Activated naive CD8-positive, alpha-beta T cell (primary cell): ENCODE results near the gene ORAI3.

Experiments used
- H3K27ac Mint-ChIP-seq: one replicate; pipeline ENCODE4 v1.8.0; 2021; ENCODE audit warnings: mixed read lengths
- H3K27me3 Mint-ChIP-seq: one replicate; pipeline ENCODE4 v1.8.0; 2021; ENCODE audit warnings: mixed read lengths
- H3K36me3 Mint-ChIP-seq: one replicate; pipeline ENCODE4 v1.8.0; 2021; ENCODE audit warnings: mixed read lengths
- H3K4me1 Mint-ChIP-seq: one replicate; pipeline ENCODE4 v1.8.0; 2021; ENCODE audit warnings: low read depth, mixed read lengths
- H3K4me3 Mint-ChIP-seq: one replicate; pipeline ENCODE4 v1.8.0; 2021; ENCODE audit warnings: mild to moderate bottlenecking, mixed read lengths
- H3K9me3 Mint-ChIP-seq: one replicate; pipeline ENCODE4 v1.8.0; 2021; ENCODE audit warnings: low read depth, mixed read lengths

Gene ORAI3

DNA sequence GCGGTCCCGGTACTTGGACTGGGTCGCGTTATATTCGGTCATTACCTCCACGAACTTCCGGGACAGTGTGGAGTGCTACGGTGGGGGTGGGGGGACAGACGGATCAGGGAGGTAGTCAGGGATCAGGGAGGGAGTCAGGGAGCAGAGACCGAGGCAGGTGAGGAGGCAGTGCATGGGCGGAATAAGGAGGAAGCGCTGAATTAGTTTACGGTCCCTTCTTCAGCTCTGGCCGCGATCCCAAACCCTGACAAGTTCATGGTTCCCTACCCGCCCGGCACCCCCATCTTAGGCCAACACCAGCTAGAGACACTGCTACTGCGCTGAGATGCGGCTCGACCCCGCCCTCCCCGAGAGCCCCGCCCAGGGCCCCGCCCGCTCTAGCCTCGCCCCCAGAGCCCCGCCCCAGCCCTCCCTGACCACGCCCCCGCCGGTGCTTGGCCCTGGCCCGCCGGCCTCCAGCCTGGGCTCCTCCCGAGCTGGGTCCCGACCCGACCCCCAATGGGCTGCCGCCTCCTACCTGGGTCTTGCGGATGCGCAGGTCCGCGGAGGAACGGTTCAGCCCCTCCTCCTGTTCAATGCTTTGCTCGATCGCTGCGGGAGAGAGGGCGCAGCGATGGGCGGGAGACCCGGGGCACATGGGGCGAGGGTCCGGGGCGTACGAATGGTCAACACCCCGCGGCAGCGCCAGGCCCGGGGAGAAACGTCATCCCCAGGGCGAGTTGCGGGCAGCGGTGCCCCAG is 48.3 kb downstream of the ORAI3 start:
- H3K27me3 Mint-ChIP-seq = no peaks in the 10 kb centered on the region

GRCh38 chr16:30997725-30998711 is 49.1 kb downstream of the ORAI3 start:
- Mint-ChIP-seq H3K4me1 (peaks cover 10% of the 10 kb centered on the region), H3K27ac (no peak overlapping the region), H3K36me3 (no peaks in the 10 kb centered on the region), H3K27me3 (no peaks in the 10 kb centered on the region), H3K9me3 (no peaks in the 10 kb centered on the region), H3K4me3 (peak overlapping the region; percentile 61)

More for the DNA sequence above, 48.3 kb downstream of the ORAI3 start:
- H3K4me3 Mint-ChIP-seq = peak overlapping the region; percentile 84
- peak overlapping the region; percentile 34 for H3K27ac Mint-ChIP-seq
- no peaks in the 10 kb centered on the region for H3K9me3 Mint-ChIP-seq
- H3K4me1 Mint-ChIP-seq = peaks cover 10% of the 10 kb centered on the region
- H3K36me3 Mint-ChIP-seq = no peaks in the 10 kb centered on the region

DNA sequence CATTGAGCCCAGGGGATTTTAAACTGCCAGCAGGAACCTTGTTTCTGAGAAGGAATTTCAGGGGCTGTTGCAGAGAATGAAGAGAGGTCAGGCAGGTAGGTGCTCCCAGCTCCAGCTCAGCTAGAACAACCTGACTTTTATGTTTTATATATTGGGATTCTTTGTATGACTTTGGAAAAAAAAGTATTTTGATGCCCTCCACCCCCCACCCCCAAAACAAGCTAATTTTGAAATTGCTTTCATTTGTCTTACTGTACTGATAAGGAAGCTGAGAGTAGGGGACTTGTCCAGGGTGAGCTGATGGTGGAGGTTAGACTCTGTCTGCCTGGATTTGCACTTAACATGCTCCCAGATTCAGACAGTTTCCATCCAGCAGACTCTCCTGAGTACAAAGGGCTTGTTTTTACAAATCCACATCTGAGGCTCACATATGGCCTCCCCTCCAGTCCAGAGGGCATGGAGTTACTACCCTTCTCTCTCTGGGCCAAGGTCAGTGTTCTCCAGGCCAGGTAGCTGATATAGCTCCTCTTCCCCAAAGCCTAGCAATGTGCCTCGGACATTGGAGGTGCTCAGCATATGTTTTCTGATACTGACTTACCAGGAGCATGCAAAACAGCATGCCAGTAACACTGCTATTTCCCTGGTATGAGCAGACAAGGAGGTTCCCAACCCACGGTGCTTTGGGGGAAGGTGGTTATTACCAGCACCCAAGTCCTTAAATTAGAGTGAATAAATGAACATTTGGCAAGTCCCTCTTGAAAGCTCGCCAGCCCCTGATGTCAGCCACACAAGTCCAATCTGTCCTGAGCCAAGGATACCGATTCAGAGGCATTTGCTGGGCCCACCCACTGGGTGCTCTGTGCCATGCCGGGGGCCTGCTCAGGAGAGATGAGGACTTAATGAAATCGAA is 50.2 kb downstream of the ORAI3 start:
- Mint-ChIP-seq H3K27ac (no peak overlapping the region), H3K27me3 (no peaks in the 10 kb centered on the region), H3K4me3 (peak overlapping the region; percentile 23), H3K4me1 (peaks cover 10% of the 10 kb centered on the region), H3K36me3 (no peaks in the 10 kb centered on the region), H3K9me3 (no peaks in the 10 kb centered on the region)

DNA sequence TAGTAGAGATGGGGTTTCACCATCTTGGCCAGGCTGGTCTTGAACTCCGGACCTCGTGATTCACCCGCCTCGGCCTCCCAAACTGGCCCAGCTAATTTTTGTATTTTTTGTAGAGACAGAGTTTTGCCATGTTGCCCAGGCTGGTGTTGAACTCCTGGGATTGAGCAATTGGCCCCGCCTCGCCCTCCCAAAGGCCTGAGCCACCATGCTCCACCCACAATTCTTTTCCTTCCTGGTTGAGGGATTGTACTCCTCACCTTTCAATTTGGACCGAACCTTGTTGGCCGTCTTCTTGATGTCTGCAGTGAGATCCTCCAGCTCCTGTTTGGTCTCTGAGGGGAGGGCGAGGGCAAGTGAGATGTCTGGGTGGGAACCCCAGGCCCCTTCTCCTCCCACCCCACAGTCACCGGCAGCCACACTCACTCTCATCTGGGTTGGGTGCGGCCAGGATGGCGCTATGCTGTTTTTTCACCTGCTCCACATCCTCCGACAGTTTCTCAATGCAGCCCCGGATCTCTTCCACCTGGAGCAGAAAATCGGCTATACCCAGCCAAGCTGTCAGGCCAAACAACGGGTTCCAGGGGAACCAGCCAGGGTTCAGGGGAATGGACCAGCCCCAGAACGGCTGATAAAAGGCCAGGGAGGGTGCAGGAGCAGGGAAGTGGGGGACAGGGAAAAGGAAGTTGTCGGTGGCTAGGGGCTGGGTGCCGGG is 52.0 kb downstream of the ORAI3 start:
- Mint-ChIP-seq H3K36me3 (no peaks in the 10 kb centered on the region), H3K4me1 (peaks cover 7% of the 10 kb centered on the region), H3K4me3 (no peak overlapping the region), H3K27ac (no peak overlapping the region), H3K27me3 (no peaks in the 10 kb centered on the region), H3K9me3 (no peaks in the 10 kb centered on the region)

GRCh38 chr16:31001507-31002249 is 52.8 kb downstream of the ORAI3 start:
- no peaks in the 10 kb centered on the region for H3K36me3 Mint-ChIP-seq
- no peaks in the 10 kb centered on the region for H3K9me3 Mint-ChIP-seq
- peaks cover 3% of the 10 kb centered on the region for H3K4me1 Mint-ChIP-seq
- H3K27ac Mint-ChIP-seq = no peak overlapping the region
- H3K27me3 Mint-ChIP-seq = no peaks in the 10 kb centered on the region
- no peak overlapping the region for H3K4me3 Mint-ChIP-seq

- no peak overlapping the region for H3K4me3 Mint-ChIP-seq
- no peaks in the 10 kb centered on the region for H3K4me1 Mint-ChIP-seq
- H3K27me3 Mint-ChIP-seq = no peaks in the 10 kb centered on the region
- no peak overlapping the region for H3K27ac Mint-ChIP-seq
- no peaks in the 10 kb centered on the region for H3K36me3 Mint-ChIP-seq
- H3K9me3 Mint-ChIP-seq = no peaks in the 10 kb centered on the region
Measured at GRCh38 chr16:31002250-31002700, 53.4 kb downstream of the ORAI3 start.

- Mint-ChIP-seq H3K4me3 (no peak overlapping the region), H3K9me3 (no peaks in the 10 kb centered on the region), H3K27me3 (no peaks in the 10 kb centered on the region), H3K4me1 (no peaks in the 10 kb centered on the region), H3K36me3 (no peaks in the 10 kb centered on the region), H3K27ac (no peak overlapping the region)
Measured at GRCh38 chr16:31002862-31003341, 54.0 kb downstream of the ORAI3 start.

DNA sequence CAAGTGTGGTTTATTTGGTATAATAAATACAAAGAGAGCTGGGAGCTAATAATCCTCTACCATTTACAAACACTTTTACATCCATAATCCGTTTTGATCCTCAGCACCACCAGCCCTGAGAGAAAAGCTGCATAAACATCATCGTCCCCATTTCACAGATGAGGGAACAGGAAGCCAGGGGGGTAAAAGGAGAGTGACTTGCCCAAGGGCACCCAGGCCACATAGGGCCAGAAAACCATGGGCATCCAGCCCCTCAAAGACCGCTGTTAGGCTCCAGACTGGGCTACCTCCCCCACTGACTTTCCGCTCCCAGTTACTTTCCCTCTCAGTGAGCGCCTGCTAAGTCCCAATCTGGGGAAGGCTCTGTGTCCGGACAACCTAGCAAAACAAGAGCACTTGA is 54.9 kb downstream of the ORAI3 start:
- no peak overlapping the region for H3K4me3 Mint-ChIP-seq
- no peaks in the 10 kb centered on the region for H3K27me3 Mint-ChIP-seq
- H3K36me3 Mint-ChIP-seq = no peaks in the 10 kb centered on the region
- H3K9me3 Mint-ChIP-seq = no peaks in the 10 kb centered on the region
- no peak overlapping the region for H3K27ac Mint-ChIP-seq
- no peaks in the 10 kb centered on the region for H3K4me1 Mint-ChIP-seq
